ENCODE results near the gene CHD6.

- no peak for TF ChIP-seq POLR2A (IDR thresholded peaks at IDR 0.05)
- TF ChIP-seq CTCF (IDR thresholded peaks at IDR 0.05), result no peak
- TF ChIP-seq EP300 (IDR thresholded peaks at IDR 0.05), result no peak
These were observed 181.5 kb downstream of the CHD6 start for GRCh38 chr20:41436679-41437078.

Data from sigmoid colon (tissue), 4 donors.